GM12872 (cell line): ENCODE data around the gene RBMS3.

Experiments used
- CTCF ChIP-seq: IDR thresholded peaks from 3 replicates; pipeline ENCODE4 v1.5.1; 2011; ENCODE audit warnings: low read depth, mild to moderate bottlenecking, low read length, moderate library complexity; ENCODE audit not compliant: insufficient read depth

The RBMS3 gene

DNA sequence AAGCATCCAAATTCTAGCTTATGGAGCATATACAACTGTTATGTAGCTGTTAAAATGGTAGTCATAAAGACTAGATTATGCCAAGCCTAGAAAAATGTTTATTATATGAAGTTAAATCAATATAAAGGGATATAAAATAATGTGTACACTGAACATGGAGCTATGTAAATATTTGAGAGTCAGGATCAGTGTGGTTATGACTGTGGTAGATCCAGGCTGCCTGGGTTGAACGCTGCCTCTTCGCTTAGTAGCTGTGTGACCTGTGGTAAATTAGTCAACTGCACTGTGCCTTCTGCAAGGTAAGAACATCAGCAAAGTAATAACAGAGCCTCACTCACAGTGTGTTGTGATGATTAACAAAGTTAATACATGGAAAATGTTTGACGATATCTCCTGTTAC lies 212.2 kb downstream of the RBMS3 start:
- TF ChIP-seq CTCF, result no peak

DNA sequence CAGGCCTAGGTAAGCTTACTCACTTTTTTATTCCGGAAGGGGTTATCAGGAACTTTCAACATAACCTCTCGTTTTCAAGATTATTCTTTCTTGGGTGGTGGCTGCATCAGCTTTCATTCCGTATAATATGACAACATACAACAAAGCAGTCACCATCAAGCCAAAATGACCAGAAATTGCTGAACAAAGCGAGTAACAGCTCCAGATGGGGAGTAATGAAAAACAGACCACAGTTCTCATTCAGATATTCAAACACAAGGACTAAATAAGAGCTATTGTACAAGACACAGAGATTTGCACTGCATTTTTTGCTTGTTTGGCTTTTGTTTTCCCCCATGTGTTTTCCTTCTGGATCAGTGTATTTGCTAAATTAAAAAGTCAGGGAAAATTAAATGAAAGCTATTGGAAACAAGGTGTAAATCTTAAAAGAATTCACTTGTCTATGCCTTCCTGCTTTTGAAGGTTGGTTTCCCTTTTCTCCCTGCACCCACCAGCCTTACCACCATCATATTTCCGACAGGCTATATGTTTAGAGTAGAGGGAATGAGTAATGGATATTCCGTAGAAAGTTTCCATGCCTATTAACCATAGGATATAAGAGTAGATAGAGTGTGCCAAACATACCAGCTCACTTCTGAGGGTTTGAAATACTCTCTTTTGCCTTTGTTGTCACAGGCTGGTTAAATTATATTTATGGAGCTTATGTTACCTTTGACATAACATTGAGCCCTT lies 213.6 kb downstream of the RBMS3 start:
- no peak for TF ChIP-seq CTCF

GRCh38 chr3:29497282-29497681 lies 216.4 kb downstream of the RBMS3 start:
- no peak for TF ChIP-seq CTCF

DNA sequence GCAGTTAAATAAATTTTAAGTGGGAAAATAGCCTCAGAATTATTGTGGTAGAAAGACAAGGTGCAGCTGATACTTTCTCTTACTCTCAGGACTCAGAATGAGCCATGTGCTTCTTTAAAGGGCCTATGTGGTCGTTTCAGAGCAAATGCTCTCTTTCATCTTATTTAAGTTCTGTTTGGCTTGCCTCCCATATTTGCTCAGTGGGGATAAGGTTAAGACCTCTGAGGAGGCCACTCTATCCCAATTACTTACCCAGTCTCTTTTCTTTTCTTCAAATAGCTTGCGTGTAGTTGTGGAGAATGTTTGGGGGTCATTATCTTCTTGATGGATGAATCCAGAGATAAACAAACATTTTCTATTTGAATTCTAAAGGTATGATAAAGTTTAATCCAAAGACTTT lies 221.9 kb downstream of the RBMS3 start:
- TF ChIP-seq CTCF, result no peak

- TF ChIP-seq CTCF, result no peak
Observed at GRCh38 chr3:29503314-29503713, 222.4 kb downstream of the RBMS3 start.

DNA sequence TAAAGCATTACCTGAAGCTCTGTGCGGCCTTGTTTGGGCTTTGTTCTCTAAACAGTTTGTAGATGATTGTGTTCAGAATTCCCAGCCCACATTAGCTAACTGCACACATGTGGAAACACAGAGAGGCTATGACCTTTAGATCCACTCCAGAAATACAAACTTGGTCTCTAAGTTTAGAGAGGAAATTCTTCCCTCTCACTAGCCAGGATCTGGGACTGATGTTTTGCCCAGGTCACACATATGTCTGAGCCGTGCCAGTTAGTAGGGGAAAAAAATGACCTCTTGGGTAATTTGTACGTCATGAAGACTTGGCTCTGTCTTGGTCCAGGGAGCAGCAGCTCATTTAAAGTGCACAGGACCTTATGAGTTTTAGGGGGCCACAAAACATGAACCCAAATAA lies 223.1 kb downstream of the RBMS3 start:
- no peak for TF ChIP-seq CTCF

- no peak for TF ChIP-seq CTCF
Observed at GRCh38 chr3:29506502-29506901, 225.6 kb downstream of the RBMS3 start.
